K562 (cell line): Measurements from ENCODE around the gene TRA2B. TPM values are rescaled to one million over a fixed set of nuclear protein-coding genes. Genes with fewer than 3 reads are reported as not detected.

Experiments
- ZNF280A ChIP-seq: fragments of 450-650 bp; IDR thresholded peaks from 2 replicates; pipeline ENCODE4 v1.6.1; 2018; ENCODE audit warnings: mild to moderate bottlenecking, low read depth; ENCODE audit not compliant: partially characterized antibody
- ZNF282 ChIP-seq: sonication (generic); formaldehyde crosslinking; IDR thresholded peaks from 2 replicates; pipeline ENCODE4 v1.8.1; 2023; ENCODE audit warnings: missing genetic modification reagents
- ZNF592 ChIP-seq: fragments of 450-650 bp; IDR thresholded peaks from 2 replicates; pipeline ENCODE4 v1.6.1; 2017; ENCODE audit warnings: antibody characterized with exemption, mild to moderate bottlenecking
- ZNF76 ChIP-seq: fragments of 250-450 bp; sonication (Bioruptor Pico); IDR thresholded peaks from 2 replicates; pipeline ENCODE4 v1.4.0; 2020; ENCODE audit warnings: mild to moderate bottlenecking, moderate library complexity, borderline replicate concordance
- polyA plus RNA-seq, 8 experiments: library from polyadenylated mRNA; depleted of rRNA in 4 of 8; stranded (reverse) in 5 of 8; unstranded in 3 of 8; fragments of >200 nt; fragmentation: Nextera tagmentation in 2 of 8; fragmentation: Illumina TruSeq in 1 of 8; extraction: Ambion mirVana in 2 of 8; extraction: Trizol in 1 of 8; gene quantifications; 2 replicates each; pipeline versions ENCODE4 v1.2.1 to v1.2.3, GENCODE V29; 2011 to 2014; ENCODE audit warnings: inconsistent platforms in 1 of 8, missing spikeins in 1 of 8
- total RNA-seq, 7 experiments: library from RNA; depleted of rRNA in 6 of 7; stranded (reverse); fragments of >200 nt in 6 of 7; fragmentation: Illumina TruSeq in 2 of 7; extraction: Trizol in 2 of 7; gene quantifications; 2 replicates each; pipeline versions ENCODE4 v1.2.1 to v1.2.3, GENCODE V29; 2011 to 2021; ENCODE audit warnings: low replicate concordance in 1 of 7
- TF ChIP-seq, protein P1 (sequence below): fragments of 250-450 bp; sonication (Bioruptor Pico); IDR thresholded peaks from 2 replicates; pipeline ENCODE4 v1.5.1; 2021; ENCODE audit warnings: mild to moderate bottlenecking

Gene TRA2B
- total and polyA plus RNA-seq, 9 of the 15 experiments (the other 6 are each of a cell fraction or from before 2014, with no cell fraction given), result 105 to 411 (median 278) TPM

GRCh38 chr3:185977679-185978040 is 39.8 kb upstream of the TRA2B start (continued):
- TF ChIP-seq ZNF592 (no peak), ZNF280A (no peak), ZNF76 (CRISPR knock-in tag) (no peak), ZNF282 (CRISPR knock-in tag) (no peak)
- TF ChIP-seq, protein P1, sequence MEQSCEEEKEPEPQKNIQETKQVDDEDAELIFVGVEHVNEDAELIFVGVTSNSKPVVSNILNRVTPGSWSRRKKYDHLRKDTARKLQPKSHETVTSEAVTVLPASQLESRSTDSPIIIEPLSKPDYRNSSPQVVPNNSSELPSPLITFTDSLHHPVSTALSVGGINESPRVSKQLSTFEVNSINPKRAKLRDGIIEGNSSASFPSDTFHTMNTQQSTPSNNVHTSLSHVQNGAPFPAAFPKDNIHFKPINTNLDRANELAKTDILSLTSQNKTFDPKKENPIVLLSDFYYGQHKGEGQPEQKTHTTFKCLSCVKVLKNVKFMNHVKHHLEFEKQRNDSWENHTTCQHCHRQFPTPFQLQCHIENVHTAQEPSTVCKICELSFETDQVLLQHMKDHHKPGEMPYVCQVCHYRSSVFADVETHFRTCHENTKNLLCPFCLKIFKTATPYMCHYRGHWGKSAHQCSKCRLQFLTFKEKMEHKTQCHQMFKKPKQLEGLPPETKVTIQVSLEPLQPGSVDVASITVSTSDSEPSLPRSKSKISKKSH, result no peak
- TF ChIP-seq, all 486 proteins: peak for 2
